Renal cortex interstitium (tissue), 11 donors: ENCODE measurements around the gene TESK2. TPM values are rescaled to one million over a fixed set of nuclear protein-coding genes. Genes with fewer than 3 reads are reported as not detected.
"Not testable (repeated sequence)": the region's sequence is repeated elsewhere in the genome, so short reads cannot be mapped to it uniquely, and the experiment has no call there.

Source experiments
- DNase-seq, 11 donors: peaks; one replicate each; pipeline ENCODE4 v3.0.0-alpha.2; 2013; ENCODE audit warnings: low read depth in 9 of 11, low spot score in 4 of 11; ENCODE audit errors: extremely low read depth in 1 of 11
- polyA plus RNA-seq, 3 donors: library from polyadenylated mRNA; unstranded; fragments of 120-200 nt; gene quantifications; one replicate each; pipeline ENCODE4 v1.2.1, GENCODE V29; 2013; ENCODE audit not compliant: insufficient read length in 3 of 3

Gene TESK2
- polyA plus RNA-seq, 3 donors = 6.4 to 8.1 (median 7.3) TPM

GRCh38 chr1:45513532-45514260 lies 22.7 kb upstream of the TESK2 start:
- DNase-seq = not testable (repeated sequence)

GRCh38 chr1:45512641-45513054 lies 21.7 kb upstream of the TESK2 start:
- DNase-seq = peak in 5 of 11 donors; percentile 33 to 51 (median 40)

GRCh38 chr1:45510972-45511527 lies 20.1 kb upstream of the TESK2 start:
- DNase-seq = no peak

- DNase-seq = no peak
These were observed 19.3 kb upstream of the TESK2 start for GRCh38 chr1:45510036-45510971.

- DNase-seq = no peak
These were observed 17.6 kb upstream of the TESK2 start for GRCh38 chr1:45508295-45509151.

GRCh38 chr1:45507893-45508292 lies 16.9 kb upstream of the TESK2 start:
- DNase-seq = no peak

- no peak for DNase-seq
These were observed 16.2 kb upstream of the TESK2 start for GRCh38 chr1:45507195-45507594.

- no peak for DNase-seq
These were observed 12.7 kb upstream of the TESK2 start for GRCh38 chr1:45503462-45504360.

- DNase-seq = no peak
These were observed 10.5 kb upstream of the TESK2 start for GRCh38 chr1:45501505-45501859.

GRCh38 chr1:45499415-45499769 lies 8.4 kb upstream of the TESK2 start:
- peak in 1 of 11 donors; percentile 11 for DNase-seq

GRCh38 chr1:45498279-45498678 lies 7.3 kb upstream of the TESK2 start:
- DNase-seq = no peak

GRCh38 chr1:45493116-45493697 lies 2.2 kb upstream of the TESK2 start:
- peak in 6 of 11 donors; percentile 19 to 58 (median 30) for DNase-seq

- DNase-seq = no peak
These were observed 1.7 kb upstream of the TESK2 start for GRCh38 chr1:45492691-45493090.

- DNase-seq = no peak
These were observed 711 bp upstream of the TESK2 start for GRCh38 chr1:45491487-45492260.

GRCh38 chr1:45490121-45490625 lies 790 bp downstream of the TESK2 start:
- peak in 6 of 11 donors; percentile 6 to 27 (median 20) for DNase-seq

- DNase-seq = not testable (repeated sequence)
These were observed 1.6 kb downstream of the TESK2 start for GRCh38 chr1:45489379-45489778.
